Measurements from ENCODE around the gene GDAP1L1.

- TF ChIP-seq POLR2A (IDR thresholded peaks at IDR 0.05) (no peak), CTCF (IDR thresholded peaks at IDR 0.05) (no peak), POLR2AphosphoS5 (IDR thresholded peaks at IDR 0.05; ENCODE audit: insufficient read depth in 1 of 2, low read depth in 1 of 2) (no peak)
These were observed 1.3 kb downstream of the GDAP1L1 start for GRCh38 chr20:44248410-44248759.

Measured in vagina (tissue), 2 donors.